ENCODE data around the gene MVK.

Gene MVK

GRCh38 chr12:109595321-109595902 lies 21.8 kb downstream of the MVK start:
- TF ChIP-seq CTCF (IDR thresholded peaks at IDR 0.05; ENCODE audit: extremely low read depth, insufficient read depth, missing control alignments): no peak
- in situ Hi-C loops (cut with MboI; ENCODE audit: low pct_unique_long_range_greater_than_20kb, low sequenced_read_pairs, unreplicated experiment): no loop called here
- no peak for DNase-seq (ENCODE audit: low spot score)

- no peak for DNase-seq (ENCODE audit: low spot score)
- in situ Hi-C loops (cut with MboI; ENCODE audit: low pct_unique_long_range_greater_than_20kb, low sequenced_read_pairs, unreplicated experiment): no loop called here
- TF ChIP-seq CTCF (IDR thresholded peaks at IDR 0.05; ENCODE audit: extremely low read depth, insufficient read depth, missing control alignments): no peak
Measured at GRCh38 chr12:109596418-109597244, 23.0 kb downstream of the MVK start.

- no peak for TF ChIP-seq CTCF (IDR thresholded peaks at IDR 0.05; ENCODE audit: extremely low read depth, insufficient read depth, missing control alignments)
- in situ Hi-C loops (cut with MboI; ENCODE audit: low pct_unique_long_range_greater_than_20kb, low sequenced_read_pairs, unreplicated experiment): no loop called here
Measured at GRCh38 chr12:109597414-109597794, 23.8 kb downstream of the MVK start.

GRCh38 chr12:109597795-109598427 lies 24.3 kb downstream of the MVK start:
- peak; percentile 86 for DNase-seq (ENCODE audit: low spot score)
- peak; percentile 90 for TF ChIP-seq CTCF (IDR thresholded peaks at IDR 0.05; ENCODE audit: extremely low read depth, insufficient read depth, missing control alignments)
- in situ Hi-C loops (cut with MboI; ENCODE audit: low pct_unique_long_range_greater_than_20kb, low sequenced_read_pairs, unreplicated experiment): no loop called here

More at GRCh38 chr12:109597414-109597794, 23.8 kb downstream of the MVK start:
- DNase-seq (ENCODE audit: low spot score): no peak

- in situ Hi-C loops (cut with MboI; ENCODE audit: low pct_unique_long_range_greater_than_20kb, low sequenced_read_pairs, unreplicated experiment): no loop called here
- DNase-seq (ENCODE audit: low spot score): no peak
- TF ChIP-seq CTCF (IDR thresholded peaks at IDR 0.05; ENCODE audit: extremely low read depth, insufficient read depth, missing control alignments): no peak
Measured at GRCh38 chr12:109598428-109598854, 24.8 kb downstream of the MVK start.

- no peak for DNase-seq (ENCODE audit: low spot score)
- TF ChIP-seq CTCF (IDR thresholded peaks at IDR 0.05; ENCODE audit: extremely low read depth, insufficient read depth, missing control alignments): no peak
- in situ Hi-C loops (cut with MboI; ENCODE audit: low pct_unique_long_range_greater_than_20kb, low sequenced_read_pairs, unreplicated experiment): no loop called here
Measured at GRCh38 chr12:109599087-109599486, 25.5 kb downstream of the MVK start.

All from GM13977 (cell line).